NCI-H187 treated with DMSO at 0.1 percent for 48 hours (cell line): Measurements from ENCODE around the gene WDR43.

Experiments used
- DNase-seq: peaks from one replicate; lab custom pipeline; 2025; lab: John Stamatoyannopoulos, UW

The WDR43 gene

DNA sequence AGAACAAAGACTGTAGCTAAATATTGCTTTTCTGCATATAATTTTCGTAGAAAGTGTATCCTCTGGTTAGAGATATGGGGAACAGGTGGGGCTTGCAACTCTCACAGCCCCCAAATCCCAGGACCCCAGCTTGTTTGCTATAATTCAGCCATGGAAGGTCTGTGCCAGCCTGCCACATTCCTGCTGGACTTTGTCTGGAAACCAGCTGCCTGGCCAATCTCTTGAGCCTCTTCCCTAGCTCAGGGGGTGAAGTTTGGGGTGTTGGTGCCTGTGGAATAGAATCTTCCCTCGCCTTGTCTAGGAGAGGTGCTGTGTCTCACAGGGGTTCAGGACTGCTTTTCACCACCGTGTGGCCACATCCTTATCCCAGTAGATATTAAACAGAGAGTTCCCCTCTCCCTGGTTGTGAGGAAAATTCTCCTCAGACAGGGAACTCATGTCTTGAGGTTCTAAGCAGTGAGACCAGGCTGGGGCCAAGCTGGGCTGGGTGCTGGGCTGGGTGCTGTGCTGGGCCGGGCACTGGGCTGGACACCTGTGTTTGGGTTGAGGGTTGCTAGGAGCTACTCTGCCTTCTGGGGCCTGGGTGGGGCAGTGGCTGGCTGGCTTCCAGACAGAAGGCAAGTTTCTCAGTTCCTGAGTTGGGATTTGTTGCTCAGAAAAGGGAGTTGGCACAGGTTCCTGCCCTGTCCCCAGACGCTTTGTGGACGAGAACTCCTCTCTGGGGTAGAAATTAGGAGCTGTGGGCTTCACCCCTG lies 98.9 kb downstream of the WDR43 start:
- no peak for DNase-seq

GRCh38 chr2:28994074-28994473 lies 99.6 kb downstream of the WDR43 start:
- no peak for DNase-seq

DNA sequence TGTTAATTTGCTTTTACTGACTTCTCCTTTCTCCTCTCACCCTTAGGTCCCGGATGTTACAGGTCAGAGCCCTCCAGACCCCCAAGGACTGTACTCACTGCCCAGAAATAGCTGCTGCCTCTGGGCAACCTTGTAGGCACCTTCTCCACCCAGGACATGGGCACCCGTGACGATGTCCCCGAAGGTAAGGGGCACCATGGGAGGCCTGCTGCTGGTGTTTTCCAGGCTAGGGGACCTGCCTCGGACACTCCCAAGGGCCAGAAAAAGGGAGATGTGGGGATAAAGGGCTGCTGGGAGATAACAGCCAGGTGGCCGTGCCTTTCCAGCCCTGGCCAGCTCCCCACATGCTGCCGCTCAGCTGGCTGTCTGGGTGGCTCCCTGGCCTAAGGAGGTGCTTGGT lies 100.2 kb downstream of the WDR43 start:
- no peak for DNase-seq

- no peak for DNase-seq
Measured at GRCh38 chr2:28995765-28996750, 101.6 kb downstream of the WDR43 start.

GRCh38 chr2:28997237-28997846 lies 102.9 kb downstream of the WDR43 start:
- no peak for DNase-seq
